ENCODE data around the gene SCD5.

SCD5 gene

DNA sequence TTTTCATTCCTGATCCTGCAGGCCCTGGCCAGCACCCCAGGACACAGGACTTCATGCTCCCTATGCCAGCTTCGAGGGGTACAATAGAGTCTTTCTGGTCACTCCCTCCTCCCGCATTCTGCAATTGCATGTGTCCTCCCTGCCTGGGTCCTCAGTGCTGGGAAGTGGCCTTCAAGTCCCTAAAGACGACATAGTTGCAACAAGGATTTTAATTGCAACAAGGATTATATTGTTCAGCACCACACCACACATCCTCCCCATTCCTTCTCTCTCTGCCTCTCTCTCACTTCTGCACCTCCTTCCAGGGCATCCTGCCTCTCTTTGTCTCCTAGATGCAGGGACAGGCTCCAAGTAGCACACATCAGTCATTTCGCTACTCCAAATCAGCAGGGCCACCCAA, 25.5 kb downstream of the SCD5 start:
- no peaks in the 10 kb centered on the region for H3K4me1 ChIP-seq (ENCODE audit: insufficient read depth, low read length)
- no peak overlapping the region for H2AFZ ChIP-seq (ENCODE audit: low read depth, low read length)
- H3K27me3 ChIP-seq (ENCODE audit: insufficient read depth, low read length) = no peaks in the 10 kb centered on the region
- no peak overlapping the region for H3K4me3 ChIP-seq (ENCODE audit: low read length)
- H3K36me3 ChIP-seq (ENCODE audit: insufficient read depth, low read length) = peaks cover 9% of the 10 kb centered on the region
- peaks cover 5% of the 10 kb centered on the region for H3K9me3 ChIP-seq (ENCODE audit: low read length)

DNA sequence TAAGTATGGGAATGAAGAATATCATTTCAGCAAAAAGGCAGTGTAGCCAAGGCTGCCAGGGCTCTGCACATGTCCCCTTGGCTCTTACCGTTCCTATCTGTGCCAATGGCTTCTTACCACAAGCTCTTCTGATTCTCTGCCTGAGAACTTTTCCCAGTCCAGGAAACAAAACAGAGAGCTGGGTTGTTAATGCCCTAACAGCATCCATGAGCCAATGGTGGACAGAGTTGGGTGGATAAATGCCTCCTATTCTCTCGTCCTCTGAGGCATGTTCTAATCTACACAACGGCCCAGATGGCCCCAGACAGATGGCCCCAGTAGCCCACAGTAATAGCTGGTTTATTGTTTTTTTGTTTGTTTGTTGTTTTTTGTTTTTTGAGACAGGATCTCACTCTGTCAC, 28.0 kb downstream of the SCD5 start:
- H2AFZ ChIP-seq (ENCODE audit: low read depth, low read length) = no peak overlapping the region
- H3K27me3 ChIP-seq (ENCODE audit: insufficient read depth, low read length) = no peaks in the 10 kb centered on the region
- no peak overlapping the region for H3K4me3 ChIP-seq (ENCODE audit: low read length)
- peaks cover 13% of the 10 kb centered on the region for H3K9me3 ChIP-seq (ENCODE audit: low read length)
- H3K36me3 ChIP-seq (ENCODE audit: insufficient read depth, low read length) = peaks cover 11% of the 10 kb centered on the region
- H3K4me1 ChIP-seq (ENCODE audit: insufficient read depth, low read length) = no peaks in the 10 kb centered on the region

DNA sequence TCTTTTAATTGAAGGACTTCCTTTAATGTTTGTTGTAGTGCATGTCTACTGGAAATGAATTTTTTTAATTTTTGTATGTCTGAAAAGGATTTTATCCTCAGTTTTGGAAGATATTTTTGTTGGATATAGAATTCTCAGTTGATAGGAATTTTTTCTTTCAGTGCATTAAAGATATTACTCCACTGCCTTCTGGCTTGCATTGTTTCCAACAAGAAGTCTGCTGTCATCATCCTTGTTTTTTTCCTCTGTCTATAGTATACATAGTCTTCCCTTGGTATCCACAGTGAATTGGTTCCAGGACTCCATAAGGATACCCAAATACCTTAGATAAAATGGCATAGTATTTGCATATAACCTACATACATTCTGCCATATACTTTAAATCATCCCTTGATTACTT, 33.5 kb downstream of the SCD5 start:
- Histone ChIP-seq H3K27me3 (ENCODE audit: insufficient read depth, low read length) (no peaks in the 10 kb centered on the region), H3K9me3 (ENCODE audit: low read length) (peaks cover 14% of the 10 kb centered on the region), H2AFZ (ENCODE audit: low read depth, low read length) (no peak overlapping the region), H3K4me3 (ENCODE audit: low read length) (no peak overlapping the region), H3K4me1 (ENCODE audit: insufficient read depth, low read length) (no peaks in the 10 kb centered on the region), H3K36me3 (ENCODE audit: insufficient read depth, low read length) (peaks cover 2% of the 10 kb centered on the region)

DNA sequence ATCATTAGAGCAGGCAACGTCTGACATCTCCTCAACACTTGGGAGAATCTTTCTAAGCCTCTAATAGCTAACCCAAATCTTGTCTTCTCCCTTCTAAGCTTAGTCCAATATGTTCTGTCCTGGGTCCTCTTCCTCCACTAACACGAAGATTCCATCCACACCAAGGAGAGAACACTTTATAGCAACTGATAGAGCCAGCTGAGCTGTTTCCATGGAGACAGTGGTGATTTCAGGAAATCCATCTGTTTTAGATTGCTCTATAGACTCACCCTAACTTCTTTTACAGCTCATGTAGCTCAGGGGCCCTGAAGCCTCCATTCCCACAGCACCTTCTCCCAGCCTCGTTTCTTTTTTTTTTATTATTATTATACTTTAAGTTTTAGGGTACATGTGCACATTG, 37.4 kb downstream of the SCD5 start:
- no peak overlapping the region for H3K4me3 ChIP-seq (ENCODE audit: low read length)
- peaks cover 6% of the 10 kb centered on the region for H3K9me3 ChIP-seq (ENCODE audit: low read length)
- H3K4me1 ChIP-seq (ENCODE audit: insufficient read depth, low read length) = no peaks in the 10 kb centered on the region
- no peaks in the 10 kb centered on the region for H3K36me3 ChIP-seq (ENCODE audit: insufficient read depth, low read length)
- H3K27me3 ChIP-seq (ENCODE audit: insufficient read depth, low read length) = no peaks in the 10 kb centered on the region
- H2AFZ ChIP-seq (ENCODE audit: low read depth, low read length) = no peak overlapping the region

DNA sequence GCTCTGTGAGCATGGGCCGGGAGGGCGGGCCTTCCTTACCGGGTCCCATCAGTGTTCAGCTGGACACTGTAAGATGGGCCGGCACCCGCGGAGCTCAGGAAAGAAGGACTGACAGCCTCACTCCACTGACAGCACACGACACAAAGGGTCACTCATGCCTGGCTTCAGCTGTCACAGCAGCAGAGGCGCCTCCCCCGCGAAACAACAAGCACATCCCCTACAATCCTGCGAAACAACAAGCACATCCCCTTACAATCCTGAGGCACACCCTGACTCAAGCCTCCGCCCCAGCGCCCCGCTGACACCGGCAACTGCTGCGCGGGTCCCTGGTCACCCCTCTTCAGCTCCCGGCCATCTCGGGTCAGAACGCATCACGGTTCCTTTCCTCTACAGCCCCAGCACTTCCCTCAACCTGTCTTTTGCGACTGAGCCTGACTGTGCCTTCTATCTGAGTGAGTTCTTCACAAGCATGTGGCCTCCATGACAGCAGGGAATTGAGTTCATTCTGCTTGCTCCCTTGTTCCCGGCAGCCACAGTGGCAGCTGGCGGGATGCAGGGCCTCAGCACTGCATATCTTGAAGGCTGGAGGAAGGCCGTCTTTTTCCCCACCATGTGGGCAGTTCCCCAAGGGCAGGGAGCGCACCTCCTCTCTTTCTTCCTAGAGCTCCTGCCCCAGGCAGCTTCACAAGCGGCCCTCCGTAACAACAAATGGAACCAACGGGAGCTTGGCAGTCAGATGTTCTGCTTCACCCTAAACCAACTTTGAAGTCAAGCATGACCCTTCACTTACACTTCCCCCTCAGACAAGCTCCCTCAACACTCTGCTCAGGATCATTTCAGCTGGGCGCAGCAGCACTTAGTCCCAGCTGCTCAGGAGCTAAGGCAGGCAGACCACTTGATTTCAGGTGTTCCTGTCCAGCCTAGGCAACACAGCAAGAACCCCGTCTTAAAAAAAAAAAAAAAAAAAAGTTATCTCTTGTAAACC, 39.6 kb downstream of the SCD5 start:
- H3K36me3 ChIP-seq (ENCODE audit: insufficient read depth, low read length) = no peaks in the 10 kb centered on the region
- H3K4me3 ChIP-seq (ENCODE audit: low read length) = no peak overlapping the region

DNA sequence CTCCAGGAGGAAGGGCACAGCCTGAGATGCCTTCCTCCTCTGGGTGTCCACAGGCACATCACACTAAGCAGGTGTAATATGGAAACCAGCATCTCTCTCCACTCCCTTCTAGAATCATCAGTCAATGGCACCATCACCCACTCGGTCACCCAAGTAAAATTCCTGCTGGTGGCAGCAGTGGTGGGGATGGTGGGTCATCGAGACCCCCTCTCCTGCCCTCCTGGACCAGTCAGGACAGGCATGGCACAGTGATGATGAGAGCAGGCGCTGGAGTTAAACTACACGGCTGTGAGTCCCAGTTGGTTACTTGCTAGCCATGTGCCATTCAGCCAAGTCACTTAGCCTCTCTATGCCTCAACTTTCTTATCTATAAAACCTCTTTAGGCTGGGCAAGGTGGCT, 42.5 kb downstream of the SCD5 start:
- Histone ChIP-seq H3K36me3 (ENCODE audit: insufficient read depth, low read length) (no peaks in the 10 kb centered on the region), H3K9me3 (ENCODE audit: low read length) (no peaks in the 10 kb centered on the region), H3K4me1 (ENCODE audit: insufficient read depth, low read length) (peaks cover 17% of the 10 kb centered on the region), H3K27me3 (ENCODE audit: insufficient read depth, low read length) (no peaks in the 10 kb centered on the region), H2AFZ (ENCODE audit: low read depth, low read length) (no peak overlapping the region), H3K4me3 (ENCODE audit: low read length) (no peak overlapping the region)

More for the DNA sequence above, 39.6 kb downstream of the SCD5 start:
- H3K9me3 ChIP-seq (ENCODE audit: low read length) = peaks cover 3% of the 10 kb centered on the region
- H2AFZ ChIP-seq (ENCODE audit: low read depth, low read length) = no peak overlapping the region
- peaks cover 5% of the 10 kb centered on the region for H3K4me1 ChIP-seq (ENCODE audit: insufficient read depth, low read length)
- H3K27me3 ChIP-seq (ENCODE audit: insufficient read depth, low read length) = no peaks in the 10 kb centered on the region

DNA sequence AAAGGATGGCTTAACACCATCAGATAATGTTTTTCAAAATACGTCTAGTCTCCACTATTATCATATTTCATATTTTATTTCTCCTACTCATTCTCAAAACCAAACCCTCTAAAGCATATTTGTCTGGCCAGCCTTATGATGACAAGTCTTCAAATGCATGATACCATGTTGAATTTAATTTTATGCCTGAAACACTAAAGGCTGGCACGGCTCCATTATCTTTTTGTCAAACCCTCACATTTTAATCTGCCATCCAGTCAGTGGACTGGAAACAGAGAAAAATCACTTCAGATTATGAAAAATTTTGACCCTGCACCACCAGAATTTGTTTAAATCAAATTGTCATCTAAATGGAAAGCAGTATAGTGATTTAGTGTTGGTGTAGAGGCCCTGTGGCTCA, 42.9 kb downstream of the SCD5 start:
- H3K4me3 ChIP-seq (ENCODE audit: low read length) = no peak overlapping the region
- no peaks in the 10 kb centered on the region for H3K36me3 ChIP-seq (ENCODE audit: insufficient read depth, low read length)
- no peaks in the 10 kb centered on the region for H3K27me3 ChIP-seq (ENCODE audit: insufficient read depth, low read length)
- peaks cover 17% of the 10 kb centered on the region for H3K4me1 ChIP-seq (ENCODE audit: insufficient read depth, low read length)
- no peaks in the 10 kb centered on the region for H3K9me3 ChIP-seq (ENCODE audit: low read length)
- H2AFZ ChIP-seq (ENCODE audit: low read depth, low read length) = no peak overlapping the region

DNA sequence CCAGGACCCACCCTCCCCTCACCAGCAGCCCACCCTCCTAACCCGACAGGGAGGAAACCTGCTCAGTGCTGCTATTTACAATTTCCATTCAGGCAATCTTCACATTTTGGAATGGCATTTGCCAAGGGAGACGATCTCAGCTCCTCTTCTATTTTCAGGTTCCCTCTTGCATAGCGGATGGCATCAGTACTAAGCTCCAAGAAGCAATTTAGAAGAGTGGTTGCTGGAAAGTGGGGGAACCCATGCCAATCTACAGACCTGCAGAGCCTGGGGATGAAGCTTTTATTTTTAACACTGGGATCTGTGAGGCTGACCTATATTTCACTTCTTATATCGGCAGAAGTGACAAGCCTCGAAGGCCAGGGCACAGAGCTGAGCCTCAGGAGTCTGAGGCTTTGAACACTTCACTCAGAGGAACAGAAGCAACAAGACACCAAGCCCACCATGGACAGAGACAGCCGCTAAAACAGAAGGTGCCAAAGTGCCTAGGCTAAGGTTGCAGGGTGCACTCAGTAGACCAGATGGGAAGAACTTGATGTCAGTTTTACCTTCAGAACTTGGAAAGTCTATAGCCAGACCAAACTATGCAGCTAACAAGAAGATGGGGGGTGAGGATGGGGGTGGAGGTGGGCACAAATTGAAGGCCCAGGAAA, 44.0 kb downstream of the SCD5 start:
- Histone ChIP-seq H3K4me3 (ENCODE audit: low read length) (no peak overlapping the region), H3K27me3 (ENCODE audit: insufficient read depth, low read length) (no peaks in the 10 kb centered on the region), H2AFZ (ENCODE audit: low read depth, low read length) (no peak overlapping the region), H3K4me1 (ENCODE audit: insufficient read depth, low read length) (peaks cover 17% of the 10 kb centered on the region), H3K36me3 (ENCODE audit: insufficient read depth, low read length) (no peaks in the 10 kb centered on the region), H3K9me3 (ENCODE audit: low read length) (no peaks in the 10 kb centered on the region)

DNA sequence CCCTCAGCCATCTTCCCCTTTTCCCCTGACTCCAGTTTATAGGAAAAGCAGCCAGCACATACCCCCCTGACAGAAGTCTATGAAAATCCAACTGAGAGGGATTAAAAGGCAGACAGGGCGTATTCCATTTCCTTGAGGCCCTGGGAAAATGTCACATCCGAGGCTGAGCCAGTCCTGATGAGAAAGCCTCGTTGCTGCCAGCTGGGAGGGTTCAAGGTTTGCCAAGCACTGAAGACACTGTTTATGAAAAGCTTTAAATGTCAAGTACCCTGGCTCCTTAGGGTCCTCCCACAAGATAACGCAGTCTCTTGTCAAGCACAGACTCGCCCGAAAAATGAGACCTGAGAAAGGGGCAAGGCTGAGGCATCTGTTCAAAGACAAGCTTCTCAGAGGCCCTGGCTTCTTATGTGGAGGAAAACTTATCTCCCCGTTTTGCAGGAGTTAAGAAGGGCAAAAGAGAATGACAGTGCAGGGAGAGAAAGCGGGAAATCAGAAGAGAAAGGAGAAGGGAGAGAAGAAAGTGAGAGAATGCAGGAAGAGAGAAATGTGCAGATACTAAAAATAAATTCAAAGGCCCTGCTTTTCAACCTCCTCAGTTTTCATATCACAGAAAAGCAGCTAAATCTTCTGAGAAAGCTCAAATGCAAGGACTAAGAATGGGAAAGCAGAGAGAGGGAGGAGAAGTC, 44.7 kb downstream of the SCD5 start:
- Histone ChIP-seq H3K4me1 (ENCODE audit: insufficient read depth, low read length) (peaks cover 18% of the 10 kb centered on the region), H3K4me3 (ENCODE audit: low read length) (no peak overlapping the region), H3K27me3 (ENCODE audit: insufficient read depth, low read length) (no peaks in the 10 kb centered on the region), H2AFZ (ENCODE audit: low read depth, low read length) (no peak overlapping the region), H3K36me3 (ENCODE audit: insufficient read depth, low read length) (no peaks in the 10 kb centered on the region), H3K9me3 (ENCODE audit: low read length) (no peaks in the 10 kb centered on the region)

DNA sequence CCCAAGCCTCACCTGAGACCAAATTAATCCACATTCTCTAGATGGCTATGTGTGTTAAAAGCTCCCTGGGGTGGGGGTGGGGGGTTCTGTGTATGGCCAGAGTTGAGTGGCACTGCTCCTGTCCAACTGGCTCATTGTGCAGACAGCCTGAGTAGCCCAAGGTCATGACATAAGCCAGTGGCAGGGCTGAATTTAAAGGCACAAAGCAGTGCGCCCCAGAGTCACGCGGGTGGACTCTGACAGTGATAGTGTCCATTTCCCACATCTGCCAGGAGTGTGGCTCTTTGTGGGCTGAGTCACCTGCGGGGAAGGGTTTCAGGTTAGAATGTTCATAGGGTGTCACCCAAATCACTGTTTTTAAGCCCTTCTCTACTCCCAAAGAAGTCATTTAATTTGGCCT, 45.4 kb downstream of the SCD5 start:
- H3K9me3 ChIP-seq (ENCODE audit: low read length) = no peaks in the 10 kb centered on the region

DNA sequence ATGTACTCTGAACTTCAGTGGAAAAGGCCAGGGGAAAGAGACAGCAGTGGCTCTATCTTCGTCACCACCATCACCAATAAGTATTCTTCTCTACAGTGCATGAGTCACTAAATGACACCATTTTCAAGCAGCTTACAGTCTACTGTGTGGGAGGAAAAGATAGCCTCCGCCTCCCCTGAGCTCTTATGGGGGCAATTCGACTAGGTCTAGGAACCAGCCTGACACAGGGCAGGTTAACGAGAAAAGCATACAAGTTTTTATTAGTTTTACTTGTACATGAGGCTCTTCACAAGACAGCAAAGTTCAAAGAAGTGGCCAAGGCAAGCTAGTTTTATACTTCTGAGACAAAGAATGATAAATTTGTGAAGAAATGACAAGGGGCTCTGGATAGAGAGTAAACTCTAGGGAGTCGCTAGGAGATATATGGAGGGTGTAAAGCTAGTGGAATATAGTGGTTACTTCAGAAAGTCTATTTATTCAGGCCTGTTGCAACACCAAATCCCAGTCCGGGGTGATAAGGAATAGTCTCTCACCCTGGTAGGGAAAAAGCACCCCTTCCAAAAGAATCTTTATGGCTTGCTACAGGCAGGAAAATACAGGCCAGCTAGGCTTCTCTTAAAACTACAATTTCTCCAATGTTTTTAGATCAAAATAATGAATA, 49.7 kb downstream of the SCD5 start:
- Histone ChIP-seq H3K9me3 (ENCODE audit: low read length) (no peaks in the 10 kb centered on the region), H3K27me3 (ENCODE audit: insufficient read depth, low read length) (no peaks in the 10 kb centered on the region), H3K36me3 (ENCODE audit: insufficient read depth, low read length) (no peaks in the 10 kb centered on the region), H3K4me3 (ENCODE audit: low read length) (no peak overlapping the region), H3K4me1 (ENCODE audit: insufficient read depth, low read length) (peaks cover 33% of the 10 kb centered on the region), H2AFZ (ENCODE audit: low read depth, low read length) (no peak overlapping the region)

More for the DNA sequence above, 45.4 kb downstream of the SCD5 start:
- H3K4me1 ChIP-seq (ENCODE audit: insufficient read depth, low read length) = peaks cover 24% of the 10 kb centered on the region
- no peak overlapping the region for H3K4me3 ChIP-seq (ENCODE audit: low read length)
- H2AFZ ChIP-seq (ENCODE audit: low read depth, low read length) = no peak overlapping the region
- no peaks in the 10 kb centered on the region for H3K27me3 ChIP-seq (ENCODE audit: insufficient read depth, low read length)
- H3K36me3 ChIP-seq (ENCODE audit: insufficient read depth, low read length) = no peaks in the 10 kb centered on the region

DNA sequence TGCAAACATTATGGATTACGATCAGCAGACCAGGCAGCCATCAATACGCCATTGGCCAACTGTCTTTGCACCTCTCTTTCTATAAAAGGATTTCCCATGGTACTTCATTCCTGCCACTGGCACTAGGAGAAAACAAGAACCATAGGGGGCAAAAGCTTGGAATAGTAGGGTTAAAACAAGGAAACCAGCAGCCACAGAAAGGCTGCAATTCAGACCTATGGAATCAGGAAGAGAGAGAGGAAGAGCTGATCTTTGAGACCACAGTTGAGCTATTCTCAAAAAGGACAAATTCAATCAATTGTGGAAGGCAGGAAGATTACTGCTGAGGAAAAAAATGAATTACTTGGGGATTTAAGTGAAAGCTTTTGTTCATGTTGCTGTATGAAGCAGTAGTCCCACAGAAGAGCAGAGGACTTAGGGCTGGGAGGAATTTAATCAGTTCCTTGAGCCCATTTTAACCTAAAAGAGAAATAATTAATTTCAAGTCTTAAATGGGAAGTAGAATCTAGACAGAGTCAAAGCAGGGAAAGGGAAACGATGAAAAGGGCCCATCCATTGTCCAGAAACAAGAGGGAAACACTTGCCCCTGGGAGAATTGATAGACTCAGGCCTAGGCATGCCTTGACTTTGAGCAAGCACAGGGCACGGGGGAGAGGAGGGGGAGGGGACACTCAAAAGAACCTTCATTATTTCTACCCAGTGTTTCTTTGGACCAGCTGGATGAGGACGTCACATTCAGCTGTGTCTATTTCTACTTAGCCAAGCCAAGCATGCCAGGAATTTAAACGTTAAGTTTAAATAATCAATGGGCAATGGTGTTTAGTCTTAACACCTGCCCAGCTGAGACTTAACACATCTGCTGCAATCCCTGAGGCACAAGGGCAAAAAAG, 50.7 kb downstream of the SCD5 start:
- H3K4me1 ChIP-seq (ENCODE audit: insufficient read depth, low read length) = peaks cover 23% of the 10 kb centered on the region
- H3K27me3 ChIP-seq (ENCODE audit: insufficient read depth, low read length) = no peaks in the 10 kb centered on the region
- H3K4me3 ChIP-seq (ENCODE audit: low read length) = no peak overlapping the region
- H3K36me3 ChIP-seq (ENCODE audit: insufficient read depth, low read length) = no peaks in the 10 kb centered on the region
- H3K9me3 ChIP-seq (ENCODE audit: low read length) = no peaks in the 10 kb centered on the region
- H2AFZ ChIP-seq (ENCODE audit: low read depth, low read length) = no peak overlapping the region
